HepG2 (cell line): ENCODE results near the gene RESP18. TPM values are rescaled to one million over a fixed set of nuclear protein-coding genes. Genes with fewer than 3 reads are reported as not detected.
"Not testable (repeated sequence)": the region's sequence is repeated elsewhere in the genome, so short reads cannot be mapped to it uniquely, and the experiment has no call there.

Experiments used
- ATAC-seq: fragments of 200-7000 bp; cut with Tn5 transposase; 3 replicates; pipeline ENCODE4 v1.9.1; 2020; ENCODE audit warnings: mild to moderate bottlenecking, moderate library complexity
- BruUV-seq: library from RNA; stranded (reverse); fragments of 400-500 nt; replicated peaks from 2 replicates; lab custom pipeline; 2021; lab: Mats Ljungman, UMichigan
- CTCF ChIA-PET: fragments of 300-600 bp; formaldehyde crosslinking; extraction: SDS; loops from one replicate; lab custom pipeline; 2021; ENCODE audit warnings: low total read pairs, inconsistent platforms, low intra/inter-chr PET ratio; lab: Yijun Ruan, JAX
- POLR2A ChIA-PET: fragments of 350-600 bp; sonication (Branson Sonifier 250); formaldehyde crosslinking; loops from one replicate; lab custom pipeline; 2020; ENCODE audit warnings: antibody characterized with exemption, inconsistent platforms; lab: Yijun Ruan, JAX
- DNase-seq: peaks from one replicate; pipeline ENCODE4 v3.0.0-alpha.2; 2015; ENCODE audit warnings: low spot score
- FAIRE-seq: peaks from 3 replicates; lab custom pipeline; 2011; peaks lifted over from hg19 to GRCh38; lab: Jason Lieb, UNC
- H2AFZ ChIP-seq: one replicate; pipeline ENCODE4 v1.6.1; 2011; ENCODE audit warnings: low read length, inconsistent platforms
- H3K27ac ChIP-seq: fragments of 300-600 bp; 3 replicates; pipeline ENCODE4 v1.8.0; 2011; ENCODE audit warnings: mixed run types, mild to moderate bottlenecking, mixed read lengths, low read length, inconsistent platforms; ENCODE audit not compliant: insufficient read depth; ENCODE audit errors: extremely low read length
- H3K27me3 ChIP-seq, 2 experiments: fragments of 200-600 bp in 1 of 2; 2 replicates in 1 of 2; 3 replicates in 1 of 2; pipeline versions ENCODE4 v1.6.0 to v1.8.0; 2011; ENCODE audit warnings: low read length in 2 of 2, mild to moderate bottlenecking in 2 of 2, moderate library complexity in 2 of 2, inconsistent platforms in 1 of 2; ENCODE audit not compliant: insufficient read depth in 2 of 2, control insufficient read depth in 1 of 2
- H3K36me3 ChIP-seq, 2 experiments: fragments of 200-600 bp in 1 of 2; replicated peaks in 1 of 2; 2 replicates in 1 of 2; 3 replicates in 1 of 2; pipeline versions ENCODE4 v1.5.1 to v1.8.0; 2011; ENCODE audit warnings: low read length in 2 of 2, inconsistent platforms in 1 of 2; ENCODE audit not compliant: insufficient read depth in 2 of 2, control insufficient read depth in 1 of 2
- H3K4me1 ChIP-seq: 2 replicates; pipeline ENCODE4 v1.5.1; 2012; ENCODE audit warnings: low read length, inconsistent platforms; ENCODE audit not compliant: insufficient read depth
- H3K4me2 ChIP-seq: 2 replicates; pipeline ENCODE4 v1.6.0; 2011; ENCODE audit warnings: low read depth, low read length, inconsistent platforms
- H3K4me3 ChIP-seq, 3 experiments: fragments of 200-600 bp in 1 of 3; sonication (generic), shearing (Covaris generic) in 1 of 3; replicated peaks in 1 of 3; 2 replicates each; pipeline ENCODE4 v1.5.1; 2011 to 2016; ENCODE audit warnings: low read length in 3 of 3, inconsistent platforms in 2 of 3, low read depth in 2 of 3, mild to moderate bottlenecking in 2 of 3, control low read depth in 1 of 3, mixed read lengths in 1 of 3; ENCODE audit not compliant: insufficient read depth in 1 of 3
- H3K79me2 ChIP-seq: one replicate; pipeline ENCODE4 v1.6.1; 2011; ENCODE audit warnings: low read length, inconsistent platforms; ENCODE audit not compliant: insufficient read depth
- H3K9ac ChIP-seq: 2 replicates; pipeline ENCODE4 v1.6.0; 2011; ENCODE audit warnings: mild to moderate bottlenecking, low read depth, low read length, inconsistent platforms; ENCODE audit not compliant: insufficient read depth
- H3K9me3 ChIP-seq: 2 replicates; pipeline ENCODE4 v1.5.1; 2012; ENCODE audit warnings: mild to moderate bottlenecking, low read length
- H4K20me1 ChIP-seq: 2 replicates; pipeline ENCODE4 v1.6.0; 2011; ENCODE audit warnings: inconsistent platforms, mild to moderate bottlenecking, low read length, moderate library complexity; ENCODE audit not compliant: insufficient read depth
- MAZ ChIP-seq, 2 experiments: sonication (generic) in 1 of 2; formaldehyde crosslinking in 1 of 2; IDR thresholded peaks; 2 replicates each; pipeline versions ENCODE4 v1.5.0 to v1.6.1; 2012 to 2020; ENCODE audit warnings: low read depth in 2 of 2, mild to moderate bottlenecking in 2 of 2, borderline replicate concordance in 1 of 2, improper control_type of control experiment in 1 of 2, low read length in 1 of 2, missing genetic modification reagents in 1 of 2, moderate library complexity in 1 of 2
- THAP8 ChIP-seq: sonication (generic); formaldehyde crosslinking; IDR thresholded peaks from 2 replicates; pipeline ENCODE4 v1.5.1; 2020; ENCODE audit warnings: missing genetic modification reagents, mild to moderate bottlenecking, borderline replicate concordance
- ZNF160 ChIP-seq: sonication (generic); formaldehyde crosslinking; IDR thresholded peaks from 2 replicates; pipeline ENCODE4 v1.8.0; 2022; ENCODE audit warnings: mild to moderate bottlenecking, inconsistent platforms, missing genetic modification reagents
- WGBS: methylation state at CpG from one replicate; pipeline ENCODE4 v1.1.6; 2017; ENCODE audit warnings: low lambda C conversion rate; 5-methylcytosine and 5-hydroxymethylcytosine counted together
- in situ Hi-C: cut with HindIII; loops from 2 replicates; pipeline ENCODE4 v1.10.0; 2017; ENCODE audit warnings: low pct_unique_long_range_greater_than_20kb; ENCODE audit not compliant: extremely low pct_ligation_motif_present
- intact Hi-C: fragments of 100-400 bp; cut with micrococcal nuclease; formaldehyde crosslinking; loops from one replicate; pipeline ENCODE4 v1.10.0; 2022; ENCODE audit not compliant: unreplicated experiment
- polyA plus RNA-seq, 8 experiments: library from polyadenylated mRNA; depleted of rRNA in 3 of 8; stranded (reverse) in 7 of 8; unstranded in 1 of 8; fragments of >200 nt; fragmentation: Illumina TruSeq in 4 of 8; extraction: Trizol in 4 of 8; gene quantifications; 2 replicates each; pipeline versions ENCODE4 v1.2.1 to v1.2.3, GENCODE V29; 2011 to 2016; ENCODE audit warnings: low read depth in 4 of 8, missing spikeins in 1 of 8, mixed read lengths in 1 of 8; ENCODE audit not compliant: insufficient read depth in 1 of 8
- total RNA-seq, 5 experiments: library from RNA; depleted of rRNA; stranded (reverse); fragments of >200 nt; fragmentation: Illumina TruSeq; extraction: Trizol; gene quantifications; 2 replicates each; pipeline ENCODE4 v1.2.3, GENCODE V29; 2016; ENCODE audit warnings: low read depth in 1 of 5
- TF ChIP-seq, protein P1 (sequence below): sonication (generic); formaldehyde crosslinking; IDR thresholded peaks from 2 replicates; pipeline ENCODE4 v1.5.1; 2020; ENCODE audit warnings: mild to moderate bottlenecking, missing genetic modification reagents, moderate library complexity
- TF ChIP-seq, protein P2 (sequence below): sonication (generic); formaldehyde crosslinking; IDR thresholded peaks from 2 replicates; pipeline ENCODE4 v1.5.0; 2020; ENCODE audit warnings: missing genetic modification reagents

RESP18 gene
- total and polyA plus RNA-seq, 2 of the 13 experiments (the other 11 are each of a cell fraction or from before 2014, with no cell fraction given), result not detected

- no peak overlapping the region for H3K9ac ChIP-seq
- no peaks in the 10 kb centered on the region for H3K79me2 ChIP-seq
- WGBS, result 57% methylated on average over 9 of the region's 10 CpGs
- no TSS peak for BruUV-seq
- no peak overlapping the region for H3K4me3 ChIP-seq
- no peak overlapping the region for H3K27ac ChIP-seq
- peaks cover 0 to 26% of the 10 kb centered on the region in 2 experiments; a peak in 4 of 5 replicates for H3K27me3 ChIP-seq
- peaks cover 2 to 8% of the 10 kb centered on the region in 2 experiments; a peak in 4 of 5 replicates for H3K36me3 ChIP-seq
- FAIRE-seq (no peak), ATAC-seq (peak; percentile 11), DNase-seq (no peak)
- peaks cover 11% of the 10 kb centered on the region; the same call in 1 of the 2 replicates for H3K4me1 ChIP-seq
- TF ChIP-seq THAP8 (CRISPR knock-in tag) (no peak), ZNF160 (CRISPR knock-in tag) (no peak), MAZ (IDR thresholded peaks at IDR 0.05; ENCODE audit: borderline replicate concordance, low read depth, low read length) (no peak), MAZ (CRISPR knock-in tag; IDR thresholded peaks at IDR 0.05; ENCODE audit: low read depth) (no peak)
- TF ChIP-seq, protein P1, sequence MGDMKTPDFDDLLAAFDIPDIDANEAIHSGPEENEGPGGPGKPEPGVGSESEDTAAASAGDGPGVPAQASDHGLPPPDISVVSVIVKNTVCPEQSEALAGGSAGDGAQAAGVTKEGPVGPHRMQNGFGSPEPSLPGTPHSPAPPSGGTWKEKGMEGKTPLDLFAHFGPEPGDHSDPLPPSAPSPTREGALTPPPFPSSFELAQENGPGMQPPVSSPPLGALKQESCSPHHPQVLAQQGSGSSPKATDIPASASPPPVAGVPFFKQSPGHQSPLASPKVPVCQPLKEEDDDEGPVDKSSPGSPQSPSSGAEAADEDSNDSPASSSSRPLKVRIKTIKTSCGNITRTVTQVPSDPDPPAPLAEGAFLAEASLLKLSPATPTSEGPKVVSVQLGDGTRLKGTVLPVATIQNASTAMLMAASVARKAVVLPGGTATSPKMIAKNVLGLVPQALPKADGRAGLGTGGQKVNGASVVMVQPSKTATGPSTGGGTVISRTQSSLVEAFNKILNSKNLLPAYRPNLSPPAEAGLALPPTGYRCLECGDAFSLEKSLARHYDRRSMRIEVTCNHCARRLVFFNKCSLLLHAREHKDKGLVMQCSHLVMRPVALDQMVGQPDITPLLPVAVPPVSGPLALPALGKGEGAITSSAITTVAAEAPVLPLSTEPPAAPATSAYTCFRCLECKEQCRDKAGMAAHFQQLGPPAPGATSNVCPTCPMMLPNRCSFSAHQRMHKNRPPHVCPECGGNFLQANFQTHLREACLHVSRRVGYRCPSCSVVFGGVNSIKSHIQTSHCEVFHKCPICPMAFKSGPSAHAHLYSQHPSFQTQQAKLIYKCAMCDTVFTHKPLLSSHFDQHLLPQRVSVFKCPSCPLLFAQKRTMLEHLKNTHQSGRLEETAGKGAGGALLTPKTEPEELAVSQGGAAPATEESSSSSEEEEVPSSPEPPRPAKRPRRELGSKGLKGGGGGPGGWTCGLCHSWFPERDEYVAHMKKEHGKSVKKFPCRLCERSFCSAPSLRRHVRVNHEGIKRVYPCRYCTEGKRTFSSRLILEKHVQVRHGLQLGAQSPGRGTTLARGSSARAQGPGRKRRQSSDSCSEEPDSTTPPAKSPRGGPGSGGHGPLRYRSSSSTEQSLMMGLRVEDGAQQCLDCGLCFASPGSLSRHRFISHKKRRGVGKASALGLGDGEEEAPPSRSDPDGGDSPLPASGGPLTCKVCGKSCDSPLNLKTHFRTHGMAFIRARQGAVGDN (CRISPR knock-in tag), result no peak
- TF ChIP-seq, protein P2, sequence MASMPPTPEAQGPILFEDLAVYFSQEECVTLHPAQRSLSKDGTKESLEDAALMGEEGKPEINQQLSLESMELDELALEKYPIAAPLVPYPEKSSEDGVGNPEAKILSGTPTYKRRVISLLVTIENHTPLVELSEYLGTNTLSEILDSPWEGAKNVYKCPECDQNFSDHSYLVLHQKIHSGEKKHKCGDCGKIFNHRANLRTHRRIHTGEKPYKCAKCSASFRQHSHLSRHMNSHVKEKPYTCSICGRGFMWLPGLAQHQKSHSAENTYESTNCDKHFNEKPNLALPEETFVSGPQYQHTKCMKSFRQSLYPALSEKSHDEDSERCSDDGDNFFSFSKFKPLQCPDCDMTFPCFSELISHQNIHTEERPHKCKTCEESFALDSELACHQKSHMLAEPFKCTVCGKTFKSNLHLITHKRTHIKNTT (CRISPR knock-in tag), result no peak
- ChIA-PET POLR2A (interaction anchor here (0.6 to 3.0 kb wide), 5 partner anchors 9 to 175 kb away, joined by 3 to 14 read pairs (median 4); partner anchors contain the start of gene DNAJB2), CTCF (no interaction called here)
- intact Hi-C loops (no loop called here), in situ Hi-C loops (no loop called here)
- H2AFZ ChIP-seq, result no peak overlapping the region
- H3K4me2 ChIP-seq, result no peak overlapping the region
- no peaks in the 10 kb centered on the region for H3K9me3 ChIP-seq
- H4K20me1 ChIP-seq, result no peaks in the 10 kb centered on the region
Observed at GRCh38 chr2:219287580-219288265, 44.8 kb downstream of the RESP18 start.

- in situ Hi-C loops, ATAC-seq: not testable (repeated sequence)
Observed at GRCh38 chr2:219287116-219287440, 45.5 kb downstream of the RESP18 start.

More at GRCh38 chr2:219287116-219287440, 45.5 kb downstream of the RESP18 start:
- H3K9ac ChIP-seq, H3K4me2 ChIP-seq, DNase-seq, H2AFZ ChIP-seq, FAIRE-seq, H3K79me2 ChIP-seq, H3K36me3 ChIP-seq, CTCF ChIA-PET, H3K4me3 ChIP-seq, BruUV-seq, H4K20me1 ChIP-seq, H3K27ac ChIP-seq, intact Hi-C loops, H3K9me3 ChIP-seq: not testable (repeated sequence)
- peaks cover 0 to 20% of the 10 kb centered on the region in 2 experiments; a peak in 4 of 5 replicates for H3K27me3 ChIP-seq
- peaks cover 11% of the 10 kb centered on the region; the same call in 1 of the 2 replicates for H3K4me1 ChIP-seq
- 84% methylated on average over 6 of the region's 6 CpGs for WGBS
- POLR2A ChIA-PET, result interaction anchor here (0.9 to 3.0 kb wide), 9 partner anchors 8 to 195 kb away, joined by 3 to 14 read pairs (median 5); partner anchors contain the start of genes CNPPD1, DNAJB2, GLB1L and STK16
